ENCODE data around the gene SMIM22.

DNA sequence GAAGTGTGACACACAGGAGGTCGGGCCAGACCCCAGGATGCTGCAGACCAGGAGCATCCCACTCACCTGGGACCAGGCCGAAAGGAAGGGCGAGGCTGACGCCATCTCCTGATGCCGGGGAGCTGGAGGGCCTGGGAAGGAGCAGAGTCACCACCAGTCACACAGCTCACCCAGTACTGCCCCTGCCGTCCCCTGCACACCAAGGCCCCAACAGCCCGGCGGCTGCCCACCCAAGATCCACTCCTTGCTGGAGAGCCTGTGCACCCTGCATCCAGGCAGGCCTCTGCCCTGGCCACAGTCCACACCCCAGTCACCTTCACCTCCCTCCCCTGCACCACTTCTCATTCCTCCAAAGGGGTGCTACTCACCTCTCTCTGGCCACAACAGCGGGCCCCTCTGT lies 33.0 kb upstream of the SMIM22 start:
- TF ChIP-seq, protein P1, sequence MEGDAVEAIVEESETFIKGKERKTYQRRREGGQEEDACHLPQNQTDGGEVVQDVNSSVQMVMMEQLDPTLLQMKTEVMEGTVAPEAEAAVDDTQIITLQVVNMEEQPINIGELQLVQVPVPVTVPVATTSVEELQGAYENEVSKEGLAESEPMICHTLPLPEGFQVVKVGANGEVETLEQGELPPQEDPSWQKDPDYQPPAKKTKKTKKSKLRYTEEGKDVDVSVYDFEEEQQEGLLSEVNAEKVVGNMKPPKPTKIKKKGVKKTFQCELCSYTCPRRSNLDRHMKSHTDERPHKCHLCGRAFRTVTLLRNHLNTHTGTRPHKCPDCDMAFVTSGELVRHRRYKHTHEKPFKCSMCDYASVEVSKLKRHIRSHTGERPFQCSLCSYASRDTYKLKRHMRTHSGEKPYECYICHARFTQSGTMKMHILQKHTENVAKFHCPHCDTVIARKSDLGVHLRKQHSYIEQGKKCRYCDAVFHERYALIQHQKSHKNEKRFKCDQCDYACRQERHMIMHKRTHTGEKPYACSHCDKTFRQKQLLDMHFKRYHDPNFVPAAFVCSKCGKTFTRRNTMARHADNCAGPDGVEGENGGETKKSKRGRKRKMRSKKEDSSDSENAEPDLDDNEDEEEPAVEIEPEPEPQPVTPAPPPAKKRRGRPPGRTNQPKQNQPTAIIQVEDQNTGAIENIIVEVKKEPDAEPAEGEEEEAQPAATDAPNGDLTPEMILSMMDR (IDR thresholded peaks at IDR 0.05; ENCODE audit: insufficient read depth, low read length, poor library complexity, severe bottlenecking), result no peak
- no peak for TF ChIP-seq EZH2phosphoT487 (conservative IDR thresholded peaks at IDR 0.05; ENCODE audit: low read length)

All from SU-DHL-6 (cell line).